GM12892 (cell line): ENCODE data around the gene KLF13.

Source experiments
- POLR2A ChIP-seq: IDR thresholded peaks from 2 replicates; pipeline ENCODE4 v1.6.1; 2011; ENCODE audit warnings: low read depth, low read length, control low read depth
- TAF1 ChIP-seq: IDR thresholded peaks from 2 replicates; pipeline ENCODE4 v1.6.1; 2011; ENCODE audit warnings: low read depth, mild to moderate bottlenecking, control low read depth, low read length, borderline replicate concordance

GRCh38 chr15:31393444-31394091 is 66.9 kb downstream of the KLF13 start:
- TF ChIP-seq TAF1: no peak
- TF ChIP-seq POLR2A: no peak
